ENCODE data around the gene MORC1. TPM values are rescaled to one million over a fixed set of nuclear protein-coding genes. Genes with fewer than 3 reads are reported as not detected.

MORC1 gene
- polyA plus RNA-seq, 1 donor from 2014 or later: not detected

GRCh38 chr3:109057616-109058015, 60.3 kb downstream of the MORC1 start:
- H3K4me2 ChIP-seq (ENCODE audit: low read length): no peak overlapping the region
- no peaks in the 10 kb centered on the region for H4K20me1 ChIP-seq (ENCODE audit: insufficient read depth)
- H3K36me3 ChIP-seq (ENCODE audit: insufficient read depth, low read length): no peaks in the 10 kb centered on the region
- H2AFZ ChIP-seq (ENCODE audit: low read depth, low read length): no peak overlapping the region
- TF ChIP-seq POLR2AphosphoS5 (IDR thresholded peaks at IDR 0.05) (no peak), RAD21 (conservative IDR thresholded peaks at IDR 0.05) (no peak), CTCF (IDR thresholded peaks at IDR 0.05; ENCODE audit: poor library complexity, severe bottlenecking) (no peak), EP300 (conservative IDR thresholded peaks at IDR 0.05; ENCODE audit: poor library complexity, severe bottlenecking) (no peak), SMC3 (conservative IDR thresholded peaks at IDR 0.05; ENCODE audit: poor library complexity) (no peak), REST (IDR thresholded peaks at IDR 0.05; ENCODE audit: borderline replicate concordance) (no peak), MXI1 (conservative IDR thresholded peaks at IDR 0.05; ENCODE audit: poor library complexity, severe bottlenecking) (no peak), TAF1 (IDR thresholded peaks at IDR 0.05; ENCODE audit: low read depth) (no peak), EZH2 (IDR thresholded peaks at IDR 0.05; ENCODE audit: borderline replicate concordance, insufficient read depth, low read length, poor library complexity, severe bottlenecking) (no peak)
- no peak overlapping the region for H3K4me3 ChIP-seq (ENCODE audit: low read length)
- H3K79me2 ChIP-seq (replicated peaks; ENCODE audit: insufficient read depth, low read length): no peaks in the 10 kb centered on the region
- no peaks in the 10 kb centered on the region for H3K9me3 ChIP-seq (ENCODE audit: low read length)
- H3F3A ChIP-seq (ENCODE audit: insufficient read depth, low read length, poor library complexity, severe bottlenecking): no peaks in the 10 kb centered on the region
- no peak overlapping the region for H3K9ac ChIP-seq (ENCODE audit: low read length)
- H3K9me2 ChIP-seq (ENCODE audit: insufficient read depth, low read length): no peaks in the 10 kb centered on the region
- no peaks in the 10 kb centered on the region for H3K27me3 ChIP-seq (ENCODE audit: insufficient read depth, low read depth, low read length)
- H3K27ac ChIP-seq (ENCODE audit: low read length): no peak overlapping the region

GRCh38 chr3:109057056-109057455, 60.9 kb downstream of the MORC1 start:
- no peaks in the 10 kb centered on the region for H3K27me3 ChIP-seq (ENCODE audit: insufficient read depth, low read depth, low read length)
- no peak overlapping the region for H2AFZ ChIP-seq (ENCODE audit: low read depth, low read length)
- H3K9me3 ChIP-seq (ENCODE audit: low read length): no peaks in the 10 kb centered on the region
- H3K36me3 ChIP-seq (ENCODE audit: insufficient read depth, low read length): no peaks in the 10 kb centered on the region
- H3K79me2 ChIP-seq (replicated peaks; ENCODE audit: insufficient read depth, low read length): no peaks in the 10 kb centered on the region
- no peak overlapping the region for H3K27ac ChIP-seq (ENCODE audit: low read length)
- H3K9ac ChIP-seq (ENCODE audit: low read length): no peak overlapping the region
- H3K4me2 ChIP-seq (ENCODE audit: low read length): no peak overlapping the region
- TF ChIP-seq POLR2AphosphoS5 (IDR thresholded peaks at IDR 0.05) (no peak), REST (IDR thresholded peaks at IDR 0.05; ENCODE audit: borderline replicate concordance) (no peak), EZH2 (IDR thresholded peaks at IDR 0.05; ENCODE audit: borderline replicate concordance, insufficient read depth, low read length, poor library complexity, severe bottlenecking) (no peak), SMC3 (conservative IDR thresholded peaks at IDR 0.05; ENCODE audit: poor library complexity) (no peak), CTCF (IDR thresholded peaks at IDR 0.05; ENCODE audit: poor library complexity, severe bottlenecking) (no peak), EP300 (conservative IDR thresholded peaks at IDR 0.05; ENCODE audit: poor library complexity, severe bottlenecking) (no peak), MXI1 (conservative IDR thresholded peaks at IDR 0.05; ENCODE audit: poor library complexity, severe bottlenecking) (no peak), RAD21 (conservative IDR thresholded peaks at IDR 0.05) (no peak)
- H4K20me1 ChIP-seq (ENCODE audit: insufficient read depth): no peaks in the 10 kb centered on the region
- no peak overlapping the region for H3K4me3 ChIP-seq (ENCODE audit: low read length)
- no peaks in the 10 kb centered on the region for H3F3A ChIP-seq (ENCODE audit: insufficient read depth, low read length, poor library complexity, severe bottlenecking)
- H3K9me2 ChIP-seq (ENCODE audit: insufficient read depth, low read length): no peaks in the 10 kb centered on the region
